Measurements from ENCODE around the gene LTBP2.

LTBP2 gene

DNA sequence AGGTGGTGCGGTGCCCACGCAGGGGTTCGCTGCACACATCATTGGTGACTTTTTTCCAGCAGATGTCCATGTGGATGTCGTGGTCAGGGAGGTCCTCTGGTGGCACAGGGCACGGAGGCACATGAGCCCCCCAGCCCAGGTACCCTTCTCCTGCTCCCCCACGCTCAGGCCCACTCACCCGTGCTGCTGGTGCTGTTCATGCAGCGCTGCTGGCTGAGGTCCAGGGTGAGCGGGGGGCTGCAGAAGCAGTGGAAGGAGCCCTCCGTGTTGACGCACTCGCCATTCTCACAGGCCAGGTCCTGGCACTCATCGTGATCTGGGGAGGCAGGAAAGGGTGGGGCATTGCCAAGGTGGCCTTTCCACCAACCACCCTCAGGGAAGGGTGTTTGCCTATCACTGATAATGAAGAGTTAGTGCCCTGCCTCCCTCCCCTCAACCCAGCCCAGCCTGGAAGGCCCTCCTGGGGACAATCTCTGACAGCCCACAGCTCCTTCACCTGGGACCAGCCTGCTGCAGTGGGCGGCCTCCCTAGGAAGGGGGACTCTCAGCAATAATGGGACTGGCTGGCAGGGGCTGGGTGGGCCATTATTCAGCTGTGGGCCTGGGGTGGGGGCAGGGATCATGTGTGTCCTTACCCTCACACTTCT, 108.6 kb downstream of the LTBP2 start:
- no peak for DNase-seq

DNA sequence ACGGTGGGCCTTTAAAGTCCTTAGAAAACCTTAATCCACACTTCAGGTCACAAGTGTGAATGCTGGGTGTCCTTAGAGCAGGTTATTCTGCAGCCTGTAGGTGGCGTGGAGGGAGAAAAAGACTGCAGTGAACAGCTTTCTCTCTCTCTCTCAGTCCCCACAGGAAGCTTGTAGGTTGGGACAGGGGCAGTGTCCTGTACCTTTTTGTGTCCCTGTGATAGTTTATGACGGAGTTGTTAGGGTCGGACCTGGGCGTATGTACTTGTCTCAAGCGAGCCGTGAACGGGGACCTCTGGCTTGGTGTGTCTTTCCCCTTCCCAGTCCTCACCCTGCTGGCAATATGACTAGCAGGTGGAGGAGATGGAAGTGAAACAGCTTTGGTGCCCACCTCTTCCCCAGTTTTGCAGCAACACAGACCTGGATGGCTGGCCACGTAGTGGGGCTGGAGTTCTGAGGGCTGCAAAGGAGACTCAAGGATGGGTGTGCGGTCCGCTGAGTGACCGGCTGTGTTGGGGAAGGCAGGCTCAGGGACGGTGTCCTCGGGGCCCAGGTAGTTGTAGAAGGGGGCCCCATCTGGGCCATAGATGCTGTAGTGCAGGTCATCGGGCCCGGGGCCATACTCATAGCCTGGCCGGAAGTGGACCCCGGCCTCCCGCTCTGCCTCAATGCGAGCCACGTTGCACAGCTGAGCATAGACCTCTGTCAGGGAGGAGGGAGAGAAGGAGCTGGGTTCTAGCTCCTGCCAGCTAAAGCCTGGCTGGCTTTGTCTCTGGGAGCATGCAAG, 109.6 kb downstream of the LTBP2 start:
- DNase-seq, result peak; percentile 29

DNA sequence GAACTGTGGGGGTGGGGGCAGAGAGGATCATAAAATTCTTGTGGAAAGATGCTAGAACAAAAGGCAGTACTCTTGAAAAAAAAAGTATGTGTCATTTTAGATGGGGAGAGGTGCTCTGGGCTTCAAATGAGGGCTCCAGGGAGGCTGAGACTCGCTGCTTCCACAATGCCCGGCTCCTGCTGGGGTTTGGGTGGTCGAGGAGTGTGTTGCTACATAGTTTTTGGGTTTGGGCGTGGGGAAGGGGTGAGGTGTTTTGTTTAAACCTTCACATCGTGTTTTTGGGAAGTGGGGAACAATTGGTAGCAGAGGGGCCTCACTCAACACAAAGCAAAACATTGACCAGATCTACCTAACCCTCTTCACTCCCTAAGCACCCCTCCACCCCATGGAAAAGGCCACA, 110.3 kb downstream of the LTBP2 start:
- no peak for DNase-seq

DNA sequence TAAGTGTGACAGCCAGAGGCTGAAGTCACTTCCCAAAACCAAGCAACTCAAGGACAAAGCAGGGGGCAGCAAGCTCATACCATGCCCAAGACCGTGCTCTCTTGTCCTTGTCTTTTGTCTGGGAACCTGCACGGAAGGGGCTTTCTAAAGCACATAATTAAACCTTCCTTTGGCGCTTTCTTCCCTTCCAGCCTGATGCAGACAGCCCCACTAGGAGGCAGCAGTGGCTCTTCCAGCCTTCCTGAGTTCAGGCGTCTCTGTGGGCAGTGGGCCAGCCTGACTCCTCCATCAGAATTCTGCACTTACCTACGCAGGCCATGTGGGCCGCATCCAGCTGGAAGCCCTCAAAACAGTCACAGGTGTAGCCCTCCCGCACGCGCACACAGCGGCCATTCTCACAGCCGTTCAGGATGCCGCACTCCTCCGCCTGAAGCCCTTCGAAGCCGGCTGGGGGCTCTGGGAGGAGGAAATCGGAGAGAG, 110.9 kb downstream of the LTBP2 start:
- peak; percentile 44 for DNase-seq

DNA sequence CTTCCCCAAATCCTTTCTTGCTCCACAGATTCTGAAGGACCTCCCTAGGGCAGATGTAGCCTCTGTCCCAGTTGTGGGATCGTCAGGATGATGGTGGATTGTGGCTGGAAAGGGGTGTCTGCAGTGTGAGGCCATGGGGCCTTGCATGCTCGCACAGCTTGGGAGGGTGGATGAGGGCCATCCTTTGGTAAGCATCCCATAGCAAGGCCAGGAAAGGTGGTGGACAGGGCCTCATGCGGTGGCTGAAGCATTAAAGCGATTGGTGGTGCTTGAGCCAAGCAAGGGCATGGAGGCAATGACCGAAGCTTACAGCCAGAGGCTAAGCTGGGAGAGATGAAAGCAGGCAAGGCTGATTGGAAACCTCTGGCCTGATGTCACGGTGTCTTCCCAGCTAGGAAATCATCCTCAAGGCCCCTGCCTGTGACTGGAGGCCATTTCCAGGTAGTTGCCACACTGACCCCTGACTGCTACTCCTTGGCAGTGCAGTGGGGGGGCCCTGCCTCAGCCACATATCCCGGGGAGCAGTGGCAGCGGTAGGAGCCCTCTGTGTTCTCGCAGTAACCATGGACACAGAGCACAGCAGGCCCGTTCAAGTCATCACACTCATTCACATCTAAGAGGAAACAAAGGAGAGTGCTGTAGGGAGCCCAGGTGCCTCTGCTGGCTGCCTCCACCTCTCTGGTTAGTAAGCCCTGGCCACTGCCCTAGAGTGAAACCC, 111.5 kb downstream of the LTBP2 start:
- no peak for DNase-seq

DNA sequence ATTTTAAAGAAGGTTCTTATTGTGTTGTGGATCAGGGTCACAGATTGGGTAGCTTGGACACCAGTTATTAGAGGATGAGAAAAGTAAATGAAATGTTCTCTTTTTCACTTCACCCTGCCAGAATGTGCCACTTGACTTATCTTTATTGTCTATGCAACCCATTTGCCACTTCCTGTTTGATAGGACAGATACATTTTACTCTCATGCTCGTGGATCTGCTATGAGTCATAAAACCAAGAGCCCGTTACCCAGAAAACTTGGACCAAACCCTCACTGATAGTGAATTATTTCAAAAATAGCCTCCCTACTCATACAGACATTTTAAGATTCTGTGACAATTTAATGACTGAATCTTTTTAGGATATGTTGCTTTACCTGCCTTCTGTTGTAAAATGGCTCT, 116.7 kb downstream of the LTBP2 start:
- no peak for DNase-seq

DNA sequence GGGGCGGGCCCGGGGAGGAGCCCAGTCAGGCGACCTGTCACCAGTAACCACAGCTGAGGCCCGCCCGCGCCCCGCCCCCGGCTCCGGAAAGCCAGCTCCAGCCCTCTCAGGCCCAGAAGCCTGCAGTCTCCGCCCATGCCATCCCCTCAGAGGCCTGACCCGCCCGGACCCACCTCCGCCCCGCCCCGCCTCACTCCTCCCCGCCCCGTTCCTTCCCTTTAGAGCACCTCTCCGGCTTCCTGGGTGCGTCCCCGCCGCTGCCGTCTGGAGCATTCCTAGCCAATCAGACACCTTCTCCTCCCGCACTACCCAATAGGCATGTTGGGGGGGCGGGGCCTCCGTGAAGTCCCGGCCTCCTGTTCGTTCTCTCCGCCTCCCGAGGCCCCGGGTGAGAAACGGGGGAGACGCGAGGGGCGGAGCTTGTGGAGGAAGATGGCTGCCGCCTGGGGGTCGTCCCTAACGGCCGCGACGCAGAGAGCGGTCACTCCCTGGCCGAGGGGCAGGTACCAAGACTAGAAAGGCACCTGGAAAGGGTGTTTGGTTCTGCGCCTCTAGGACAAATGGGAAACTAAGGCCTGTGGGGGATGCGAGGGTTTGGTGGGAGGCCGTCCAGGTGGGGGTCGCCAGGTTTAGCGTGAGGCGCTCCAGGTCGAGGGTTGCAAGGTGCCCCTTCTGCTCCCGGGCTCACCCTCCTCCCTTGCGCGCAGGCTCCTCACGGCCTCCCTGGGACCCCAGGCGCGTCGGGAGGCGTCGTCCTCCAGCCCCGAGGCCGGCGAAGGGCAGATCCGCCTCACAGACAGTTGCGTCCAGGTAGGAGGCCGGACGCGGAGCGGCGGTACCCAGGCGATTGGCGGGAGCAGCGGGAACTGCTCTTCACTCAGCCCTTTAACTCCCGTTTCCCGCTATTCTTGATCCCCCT, 118.4 kb downstream of the LTBP2 start, which contains the start of gene ISCA2:
TSS of gene ISCA2 (plus strand) at position 423 of the 919 bp plus-strand sequence. CDS start at position 433, 10 bp downstream.
- DNase-seq, result peak; percentile 98

DNA sequence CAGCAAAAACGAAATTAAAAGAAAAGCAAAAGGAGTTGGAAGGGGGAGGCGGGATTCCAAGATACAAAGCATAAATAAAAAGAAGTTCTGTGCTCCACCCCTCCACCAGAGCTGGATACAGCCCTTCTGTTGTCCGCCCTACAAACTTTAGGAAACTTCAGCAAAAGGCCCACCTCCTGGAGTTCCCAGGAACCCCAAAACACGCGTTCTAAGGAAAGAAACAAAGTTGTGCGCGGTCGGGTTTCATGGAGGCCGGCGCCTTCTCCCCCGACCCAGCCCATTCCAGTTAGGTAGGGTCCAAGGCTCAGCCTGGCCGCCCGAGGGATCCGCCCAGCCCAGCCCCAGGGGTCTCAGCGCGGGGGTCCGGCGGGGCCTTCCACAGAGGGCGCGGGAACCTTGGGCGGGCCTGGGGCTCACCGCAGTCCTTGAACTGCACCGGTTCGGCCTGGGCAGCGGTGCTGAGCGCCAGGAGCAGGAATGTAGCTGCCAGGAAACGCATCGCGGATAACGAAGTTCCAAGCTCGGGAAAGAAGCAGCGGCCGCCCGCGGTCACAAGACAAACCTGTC, 119.2 kb downstream of the LTBP2 start, which contains the start of gene NPC2:
TSS of gene NPC2 (minus strand) at position 530 of the 567 bp plus-strand sequence. CDS start at position 499, 31 bp downstream.
- DNase-seq, result no peak

DNA sequence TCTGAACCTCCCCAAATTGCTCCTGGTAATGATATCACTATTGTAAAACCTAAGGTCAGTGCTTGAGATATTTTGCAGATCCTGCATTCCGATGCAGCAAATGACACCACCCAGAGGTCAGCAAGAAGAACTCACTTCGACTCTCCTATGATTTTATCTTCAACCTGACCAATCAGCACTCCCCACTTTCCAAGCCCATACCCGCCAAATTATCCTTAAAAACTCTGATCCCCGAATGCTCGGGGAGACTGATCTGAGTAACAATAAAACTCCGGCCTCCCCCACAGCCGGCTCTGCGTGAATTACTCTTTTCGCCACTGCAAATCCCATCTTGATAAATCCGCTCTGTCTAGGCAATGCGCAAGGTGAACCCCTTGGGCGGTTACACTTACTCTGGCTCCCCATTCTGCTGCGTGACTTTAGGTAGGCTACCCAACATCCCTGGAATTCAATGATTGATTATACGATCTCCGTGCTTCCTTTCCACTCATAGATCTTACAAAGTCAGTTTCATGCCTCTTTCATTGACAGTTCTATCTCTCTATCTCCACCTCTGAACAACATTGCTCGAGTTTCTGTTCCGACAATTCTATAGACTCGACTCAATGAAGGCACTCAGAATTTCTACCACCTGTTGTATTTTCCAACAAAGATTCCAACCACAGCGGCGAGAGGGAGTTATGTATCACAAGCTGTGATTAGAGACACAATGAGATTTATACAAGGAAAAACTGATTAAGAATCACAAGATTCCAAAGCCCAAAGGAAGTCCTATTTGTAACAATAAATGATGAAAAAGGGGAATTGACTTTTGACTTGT, 119.9 kb downstream of the LTBP2 start:
- no peak for DNase-seq

DNA sequence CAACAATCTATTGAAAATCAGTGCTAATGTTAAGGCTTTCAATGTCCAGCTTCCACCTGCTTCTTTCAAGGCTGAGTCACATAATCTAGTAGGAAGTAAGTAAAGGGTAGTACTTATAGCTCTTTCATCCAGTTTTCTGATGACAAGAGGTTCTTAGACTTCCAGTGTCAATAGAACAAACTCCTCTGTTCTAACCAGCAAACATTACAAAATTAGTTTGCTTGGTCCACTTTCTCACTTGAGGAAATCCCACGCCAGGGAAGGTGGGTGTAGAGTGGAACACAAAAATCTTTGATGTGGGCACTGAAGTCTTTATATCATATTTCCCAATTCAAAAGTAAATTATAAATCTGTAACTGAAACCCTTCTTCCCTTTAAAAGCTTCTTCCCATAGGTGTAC, 121.6 kb downstream of the LTBP2 start:
- DNase-seq, result no peak

DNA sequence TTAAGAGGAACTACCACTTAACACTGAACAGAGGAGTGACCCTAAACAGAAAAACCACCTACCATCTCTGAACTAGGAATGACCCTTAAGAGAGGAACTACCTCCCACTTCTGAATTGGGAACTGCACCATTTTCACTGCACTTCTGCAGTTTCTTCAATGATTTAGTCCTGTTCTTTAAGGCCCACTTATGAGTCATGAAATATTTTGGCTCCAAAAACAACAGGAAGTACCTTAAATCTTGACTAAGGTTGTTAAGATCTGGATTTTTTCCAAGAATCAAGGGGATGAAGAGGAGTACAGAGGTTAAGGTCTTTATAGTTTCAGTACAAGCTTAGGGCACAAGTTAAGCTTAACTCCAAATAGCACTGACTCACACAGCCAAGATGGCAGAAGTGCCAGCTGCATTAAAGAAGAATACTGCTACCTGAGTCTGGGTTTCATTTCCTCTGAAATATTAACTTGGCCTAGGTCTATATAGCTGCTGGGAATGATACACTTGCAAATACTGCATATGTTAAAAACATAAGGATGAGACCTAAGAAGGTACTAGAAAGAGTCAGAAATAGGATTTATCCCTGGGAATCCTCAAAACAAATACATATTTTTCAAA, 123.1 kb downstream of the LTBP2 start:
- no peak for DNase-seq

DNA sequence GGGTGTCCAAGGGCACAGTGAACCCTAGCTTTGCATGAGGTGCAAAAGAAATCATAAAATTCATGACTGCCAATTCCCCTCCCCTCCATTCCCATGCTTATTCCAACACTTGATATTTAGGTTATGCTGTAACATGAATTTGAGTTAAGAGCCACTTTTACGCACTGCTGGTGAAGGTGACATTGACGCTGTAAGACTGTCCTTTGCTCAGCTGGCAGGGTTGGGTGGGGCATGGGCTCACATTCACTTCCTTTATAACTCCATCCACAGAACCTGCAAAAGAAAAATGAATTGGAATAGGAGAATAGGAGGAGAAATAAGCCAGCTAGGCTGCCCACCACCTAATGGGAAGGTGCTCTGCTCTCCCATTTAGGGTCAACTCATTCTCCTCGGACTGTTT, 125.9 kb downstream of the LTBP2 start:
- DNase-seq, result no peak

DNA sequence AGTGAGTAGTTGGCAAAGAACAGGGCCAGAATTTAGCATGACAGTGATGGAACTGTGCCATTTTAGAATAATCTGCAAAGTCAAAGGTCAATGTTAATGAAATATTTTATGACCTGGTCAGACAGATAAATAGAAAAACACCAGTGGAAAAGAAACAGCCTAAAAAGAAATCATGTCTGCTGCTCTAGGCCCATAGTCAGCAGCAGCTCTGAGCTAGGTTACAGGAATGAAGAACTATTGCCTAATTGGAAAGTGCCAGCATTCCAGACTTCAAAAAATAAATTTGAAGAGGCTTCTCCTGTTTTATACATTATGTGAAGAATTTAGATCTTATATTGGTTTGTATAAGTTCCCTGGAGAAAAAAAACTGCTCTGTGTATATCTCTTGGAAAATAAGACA, 128.7 kb downstream of the LTBP2 start:
- DNase-seq, result no peak

DNA sequence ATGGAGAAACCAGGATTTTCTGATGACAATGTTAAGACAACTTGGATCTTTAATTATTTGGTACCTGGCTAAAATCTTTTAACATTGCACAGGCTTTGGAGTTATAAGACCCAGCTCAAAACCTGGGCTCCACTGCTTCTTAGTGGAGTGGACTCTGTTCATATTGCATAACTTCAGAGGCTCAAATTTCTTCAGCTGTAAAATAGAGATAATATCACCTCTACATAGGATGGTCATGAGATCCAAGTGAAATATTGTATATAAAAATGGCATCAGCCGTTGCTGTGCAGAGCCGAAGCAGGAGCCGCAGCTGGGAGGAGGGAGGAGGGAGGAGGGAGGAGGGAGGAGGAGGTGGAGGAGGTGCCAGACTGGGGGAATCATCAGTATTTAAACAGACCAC, 129.5 kb downstream of the LTBP2 start:
- no peak for DNase-seq

DNA sequence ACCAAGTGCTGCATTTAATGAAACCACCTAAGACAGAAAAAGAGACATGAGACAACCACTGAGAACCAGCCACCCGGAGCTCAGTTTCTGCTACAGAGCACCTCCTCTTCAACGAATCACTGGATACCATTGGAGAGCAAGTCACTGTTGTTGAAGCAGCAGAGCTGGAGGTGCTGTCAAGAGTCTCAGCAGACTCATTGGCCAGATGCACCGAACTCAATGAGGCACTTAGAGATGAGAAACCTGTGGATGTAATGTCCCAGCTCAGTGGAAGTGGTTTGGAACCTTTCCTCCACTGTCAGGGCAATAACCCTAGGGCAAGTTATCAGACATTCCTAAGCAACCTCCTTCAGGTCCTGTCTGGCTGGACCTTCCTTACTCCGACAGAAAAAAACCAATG, 132.0 kb downstream of the LTBP2 start:
- no peak for DNase-seq

DNA sequence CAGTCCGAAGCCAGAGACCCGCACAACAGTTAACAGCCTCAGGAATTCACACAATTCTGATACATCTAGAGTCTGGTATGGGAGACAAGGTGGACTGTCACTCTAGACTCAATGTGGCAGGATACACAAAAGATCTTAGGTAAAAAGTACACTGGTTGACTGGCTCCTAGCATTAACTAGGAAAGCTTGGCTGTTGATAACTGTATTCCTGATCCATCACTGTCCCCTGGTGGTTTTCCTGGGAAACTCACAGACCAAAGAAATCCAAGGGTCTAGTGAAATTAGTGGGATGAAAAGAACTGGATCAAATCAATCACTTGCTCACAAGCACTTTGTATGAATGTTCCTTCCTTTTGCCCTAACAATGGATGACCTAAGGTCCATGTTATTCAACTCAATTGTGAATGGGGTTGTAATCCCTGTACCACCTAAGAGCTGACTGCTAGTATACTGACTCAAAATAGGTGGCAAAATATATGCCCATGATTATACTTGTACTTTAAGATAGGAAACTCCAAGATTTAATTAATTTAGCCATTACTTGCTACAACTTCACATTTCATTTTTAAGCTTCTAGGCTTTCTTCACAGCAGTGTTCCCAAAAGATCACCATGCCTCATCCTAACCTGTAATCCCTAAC, 132.9 kb downstream of the LTBP2 start:
- DNase-seq, result peak; percentile 48

DNA sequence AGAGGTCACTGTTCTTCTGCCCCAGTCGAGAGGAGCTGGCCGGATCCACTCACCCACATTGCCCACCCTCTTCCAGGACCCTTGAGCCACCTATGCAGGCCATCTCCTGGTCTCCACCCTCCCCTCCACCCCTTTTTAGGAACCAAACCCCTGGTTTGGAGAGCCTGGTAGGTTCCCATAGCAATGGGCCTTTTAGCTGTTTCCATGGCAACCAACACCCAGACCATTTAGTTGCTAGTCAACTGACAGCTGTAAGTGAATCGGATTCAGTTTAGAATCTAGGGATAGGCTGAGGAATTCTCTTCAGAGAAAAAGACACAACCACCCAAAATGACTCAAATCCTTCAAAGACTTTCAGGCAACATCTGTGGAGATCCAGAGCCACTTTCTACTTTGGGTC, 135.4 kb downstream of the LTBP2 start:
- DNase-seq, result no peak

DNA sequence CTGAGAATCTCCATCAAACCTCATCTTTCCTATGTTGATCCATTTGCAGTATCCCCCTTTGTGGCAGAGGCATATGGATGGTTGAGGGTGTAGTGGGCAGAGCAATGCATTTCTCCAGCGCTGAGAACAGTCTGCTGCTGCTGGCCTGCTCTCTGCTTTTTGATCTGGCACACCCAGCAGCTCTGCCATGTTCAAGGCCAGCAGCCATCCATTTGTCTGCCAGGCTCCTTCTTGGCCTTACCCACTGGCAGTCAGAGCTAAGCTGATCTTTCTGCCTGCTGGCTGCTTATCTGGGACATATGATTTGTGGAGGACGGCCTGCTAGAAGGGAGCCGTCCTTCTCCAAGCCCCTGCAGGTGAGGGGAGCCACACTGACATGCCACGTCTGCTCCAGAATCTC, 135.9 kb downstream of the LTBP2 start:
- DNase-seq, result no peak

DNA sequence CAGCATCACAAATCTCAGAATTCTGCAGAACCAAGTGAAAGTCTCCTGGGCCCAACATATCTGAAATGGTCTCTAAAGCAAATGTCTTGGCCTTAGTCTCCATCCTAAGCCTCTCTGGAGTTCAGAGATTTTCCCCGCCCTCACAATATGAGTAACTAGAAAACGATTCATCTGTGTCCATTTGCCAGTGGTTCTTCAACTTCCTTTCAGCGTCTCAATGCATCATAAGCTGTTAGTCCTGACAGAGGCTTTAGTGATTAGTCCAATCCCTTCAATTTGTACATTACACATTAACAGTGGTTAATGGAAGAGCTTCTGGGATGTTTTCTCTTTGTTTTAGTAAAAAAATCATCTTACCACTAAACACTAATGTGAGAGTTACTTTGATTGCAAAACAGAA, 136.4 kb downstream of the LTBP2 start:
- DNase-seq, result no peak

DNA sequence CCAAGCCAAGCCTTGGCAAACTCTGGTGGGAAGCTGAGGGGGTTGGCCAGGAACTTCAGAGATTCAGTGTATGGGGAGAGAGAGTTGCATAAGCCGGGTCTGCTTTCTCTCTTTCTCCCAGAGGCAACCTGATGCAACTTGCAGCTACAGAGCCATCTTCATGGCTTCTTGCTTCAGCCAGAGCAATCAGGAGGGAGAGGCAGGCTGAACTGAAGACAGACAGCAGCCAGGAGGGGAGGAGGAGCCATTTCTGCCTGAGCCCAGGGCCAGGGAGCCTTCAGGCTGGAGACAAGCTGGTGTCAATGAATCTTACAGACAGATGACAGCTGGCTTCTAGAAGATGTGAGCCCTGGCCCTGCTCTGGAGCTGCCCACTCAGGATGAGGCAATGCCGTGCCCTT, 137.7 kb downstream of the LTBP2 start:
- peak; percentile 44 for DNase-seq

Data from NCI-H524 treated with DMSO at 0.1 percent for 48 hours (cell line).